HEK293 (cell line): ENCODE data around the gene KREMEN2.

Experiments
- CTCF ChIA-PET: fragments of 350-600 bp; formaldehyde crosslinking; extraction: SDS; loops from one replicate; lab custom pipeline; 2021; ENCODE audit warnings: antibody characterized with exemption; lab: Yijun Ruan, JAX
- POLR2A ChIA-PET: fragments of 300-600 bp; formaldehyde crosslinking; extraction: SDS; loops from one replicate; lab custom pipeline; 2020; ENCODE audit warnings: antibody characterized with exemption, inconsistent platforms; lab: Yijun Ruan, JAX
- H3K27ac ChIP-seq: fragments of 200-500 bp; sonication (Bioruptor generic); 2 replicates; pipeline ENCODE4 v1.5.1; 2014; ENCODE audit warnings: low read depth, low read length, control low read depth, inconsistent platforms; ENCODE audit errors: extremely low read depth
- H3K36me3 ChIP-seq, 2 experiments: fragments of 200-500 bp in 1 of 2; sonication (Bioruptor generic) in 1 of 2; 1 replicate in 1 of 2; 2 replicates in 1 of 2; pipeline ENCODE4 v1.5.1; 2014 to 2017; ENCODE audit warnings: inconsistent platforms in 2 of 2, low read length in 2 of 2; ENCODE audit not compliant: control insufficient read depth in 2 of 2, insufficient read depth in 1 of 2
- H3K4me1 ChIP-seq: fragments of 200-500 bp; sonication (Bioruptor generic); 2 replicates; pipeline ENCODE4 v1.5.1; 2014; ENCODE audit warnings: mild to moderate bottlenecking, low read length, inconsistent platforms; ENCODE audit not compliant: control insufficient read depth, insufficient read depth
- H3K4me3 ChIP-seq: 2 replicates; pipeline ENCODE4 v1.5.1; 2011; ENCODE audit warnings: low read depth, mild to moderate bottlenecking, control low read depth, low read length, moderate library complexity
- H3K9me3 ChIP-seq: fragments of 200-500 bp; sonication (Bioruptor generic); 2 replicates; pipeline ENCODE4 v1.5.1; 2014; ENCODE audit warnings: low read depth, low read length, inconsistent platforms; ENCODE audit not compliant: control insufficient read depth, insufficient read depth
- EGR2 ChIP-seq: fragments of 450-650 bp; formaldehyde crosslinking; IDR thresholded peaks from 2 replicates; pipeline ENCODE4 v1.5.1; 2016; ENCODE audit warnings: low read depth, missing biosample characterization, missing genetic modification characterization
- GLIS2 ChIP-seq: fragments of 450-650 bp; formaldehyde crosslinking; IDR thresholded peaks from 2 replicates; pipeline ENCODE4 v1.5.1; 2016; ENCODE audit warnings: missing biosample characterization, missing genetic modification characterization
- KLF7 ChIP-seq: fragments of 450-650 bp; formaldehyde crosslinking; IDR thresholded peaks from 2 replicates; pipeline ENCODE4 v1.5.1; 2016; ENCODE audit warnings: missing biosample characterization, missing genetic modification characterization, borderline replicate concordance
- OVOL3 ChIP-seq: fragments of 450-650 bp; formaldehyde crosslinking; IDR thresholded peaks from 2 replicates; pipeline ENCODE4 v1.5.1; 2016; ENCODE audit warnings: missing biosample characterization, missing genetic modification characterization
- ZBTB26 ChIP-seq: fragments of 450-650 bp; formaldehyde crosslinking; optimal IDR thresholded peaks from 2 replicates; pipeline ENCODE3; 2016; ENCODE audit warnings: missing biosample characterization, mild to moderate bottlenecking, missing genetic modification characterization
- ZBTB8A ChIP-seq: fragments of 450-650 bp; formaldehyde crosslinking; IDR thresholded peaks from 2 replicates; pipeline ENCODE4 v1.5.1; 2016; ENCODE audit warnings: missing biosample characterization, missing genetic modification characterization
- ZIC2 ChIP-seq: fragments of 450-650 bp; formaldehyde crosslinking; IDR thresholded peaks from 2 replicates; pipeline ENCODE4 v1.5.1; 2016; ENCODE audit warnings: missing biosample characterization, missing genetic modification characterization
- ZNF175 ChIP-seq: fragments of 450-650 bp; formaldehyde crosslinking; IDR thresholded peaks from 2 replicates; pipeline ENCODE4 v1.5.1; 2016; ENCODE audit warnings: missing biosample characterization, missing genetic modification characterization
- ZNF26 ChIP-seq: fragments of 450-650 bp; formaldehyde crosslinking; IDR thresholded peaks from 2 replicates; pipeline ENCODE4 v1.5.1; 2016; ENCODE audit warnings: missing biosample characterization, missing genetic modification characterization
- ZNF335 ChIP-seq: fragments of 450-650 bp; formaldehyde crosslinking; conservative IDR thresholded peaks from 2 replicates; pipeline ENCODE4 v1.5.1; 2016; ENCODE audit warnings: missing biosample characterization, missing genetic modification characterization
- ZNF433 ChIP-seq: fragments of 450-650 bp; formaldehyde crosslinking; IDR thresholded peaks from 2 replicates; pipeline ENCODE4 v1.5.1; 2016; ENCODE audit warnings: missing biosample characterization, missing genetic modification characterization, low read depth
- ZNF501 ChIP-seq: fragments of 450-650 bp; formaldehyde crosslinking; IDR thresholded peaks from 2 replicates; pipeline ENCODE4 v1.5.1; 2016; ENCODE audit warnings: missing biosample characterization, missing genetic modification characterization
- ZNF518A ChIP-seq: fragments of 450-650 bp; formaldehyde crosslinking; conservative IDR thresholded peaks from 2 replicates; pipeline ENCODE4 v1.5.1; 2016; ENCODE audit warnings: low read depth, missing biosample characterization, missing genetic modification characterization
- ZNF549 ChIP-seq: fragments of 450-650 bp; IDR thresholded peaks from 2 replicates; pipeline ENCODE4 v1.5.1; 2018; ENCODE audit warnings: missing biosample characterization, missing genetic modification characterization, mild to moderate bottlenecking, inconsistent platforms, moderate library complexity
- ZNF580 ChIP-seq: fragments of 450-650 bp; formaldehyde crosslinking; IDR thresholded peaks from 2 replicates; pipeline ENCODE4 v1.5.1; 2016; ENCODE audit warnings: missing biosample characterization, missing genetic modification characterization
- ZNF600 ChIP-seq: fragments of 450-650 bp; formaldehyde crosslinking; IDR thresholded peaks from 2 replicates; pipeline ENCODE4 v1.5.1; 2016; ENCODE audit warnings: missing biosample characterization, missing genetic modification characterization
- ZNF623 ChIP-seq: fragments of 450-650 bp; formaldehyde crosslinking; IDR thresholded peaks from 2 replicates; pipeline ENCODE4 v1.5.1; 2016; ENCODE audit warnings: missing biosample characterization, missing genetic modification characterization
- ZNF692 ChIP-seq: fragments of 450-650 bp; formaldehyde crosslinking; IDR thresholded peaks from 2 replicates; pipeline ENCODE4 v1.5.1; 2016; ENCODE audit warnings: missing biosample characterization, missing genetic modification characterization
- ZNF701 ChIP-seq: fragments of 450-650 bp; formaldehyde crosslinking; IDR thresholded peaks from 2 replicates; pipeline ENCODE4 v1.5.1; 2016; ENCODE audit warnings: missing biosample characterization, missing genetic modification characterization
- ZSCAN5A ChIP-seq: fragments of 450-650 bp; formaldehyde crosslinking; IDR thresholded peaks from 2 replicates; pipeline ENCODE4 v1.5.1; 2016; ENCODE audit warnings: missing biosample characterization, missing genetic modification characterization

KREMEN2 gene

GRCh38 chr16:3004781-3005284 lies 40.8 kb downstream of the KREMEN2 start (continued):
- peak; percentile 95 for TF ChIP-seq ZNF692
- TF ChIP-seq ZIC2 (tag by site-specific recombination): peak; percentile 54
- peak; percentile 77; the same call in 1 of the 2 replicates for TF ChIP-seq KLF7 (tag by site-specific recombination)
- no peak for TF ChIP-seq ZNF600 (tag by site-specific recombination)
- TF ChIP-seq GLIS2 (tag by site-specific recombination): peak; percentile 53
- 0 out of 2 replicates have a peak, but pooled peaks have one; percentile 59 for TF ChIP-seq ZBTB8A (tag by site-specific recombination)
- peak; percentile 42 for TF ChIP-seq ZBTB26
- TF ChIP-seq ZNF335 (tag by site-specific recombination): peak; percentile 78
- TF ChIP-seq, all 188 proteins: peak for 16

GRCh38 chr16:3007059-3007956 lies 43.2 kb downstream of the KREMEN2 start:
- CTCF ChIA-PET: interaction anchor here (0.6 to 9.6 kb wide), 2 partner anchors 24 to 108 kb away, joined by 3 to 149 read pairs; no protein-coding TSS in a partner anchor
- no peak overlapping the region for H3K27ac ChIP-seq
- POLR2A ChIA-PET: interaction anchor here (12.4 kb wide), 1 partner anchor 16 kb away, joined by 247 read pairs; the partner anchor contains the start of genes CLDN6, HCFC1R1, THOC6 and TNFRSF12A
- H3K4me3 ChIP-seq: no peak overlapping the region
- H3K9me3 ChIP-seq: no peaks in the 10 kb centered on the region
- TF ChIP-seq ZNF518A (no peak), ZNF433 (no peak), ZIC2 (tag by site-specific recombination) (no peak), ZNF701 (no peak), ZNF26 (no peak), ZNF501 (tag by site-specific recombination) (no peak), ZNF623 (no peak), OVOL3 (tag by site-specific recombination) (no peak), ZNF580 (no peak), ZNF175 (tag by site-specific recombination) (no peak), ZSCAN5A (tag by site-specific recombination) (no peak), ZNF549 (tag by site-specific recombination) (no peak), EGR2 (tag by site-specific recombination) (no peak)
- no peaks in the 10 kb centered on the region for H3K36me3 ChIP-seq
- no peaks in the 10 kb centered on the region; the same call in 1 of the 2 replicates for H3K4me1 ChIP-seq
